G401 (cell line): ENCODE data around the gene NAPSA. TPM values are rescaled to one million over a fixed set of nuclear protein-coding genes. Genes with fewer than 3 reads are reported as not detected.
"Not testable (repeated sequence)": the region's sequence is repeated elsewhere in the genome, so short reads cannot be mapped to it uniquely, and the experiment has no call there.

Experiments used
- DNase-seq: peaks from one replicate; pipeline ENCODE4 v3.0.0-alpha.2; 2015; ENCODE audit warnings: low spot score
- in situ Hi-C: cut with HindIII; loops from 2 replicates; pipeline ENCODE4 v1.10.0; 2016; ENCODE audit warnings: low sequenced_read_pairs, mixed read lengths
- total RNA-seq: library from RNA; depleted of rRNA; stranded (reverse); fragments of >200 nt; shearing (Covaris generic); gene quantifications from 2 replicates; pipeline ENCODE4 v1.2.3, GENCODE V29; 2014

NAPSA gene
- total RNA-seq, 1 experiment from 2014 or later = 0.24 TPM

DNA sequence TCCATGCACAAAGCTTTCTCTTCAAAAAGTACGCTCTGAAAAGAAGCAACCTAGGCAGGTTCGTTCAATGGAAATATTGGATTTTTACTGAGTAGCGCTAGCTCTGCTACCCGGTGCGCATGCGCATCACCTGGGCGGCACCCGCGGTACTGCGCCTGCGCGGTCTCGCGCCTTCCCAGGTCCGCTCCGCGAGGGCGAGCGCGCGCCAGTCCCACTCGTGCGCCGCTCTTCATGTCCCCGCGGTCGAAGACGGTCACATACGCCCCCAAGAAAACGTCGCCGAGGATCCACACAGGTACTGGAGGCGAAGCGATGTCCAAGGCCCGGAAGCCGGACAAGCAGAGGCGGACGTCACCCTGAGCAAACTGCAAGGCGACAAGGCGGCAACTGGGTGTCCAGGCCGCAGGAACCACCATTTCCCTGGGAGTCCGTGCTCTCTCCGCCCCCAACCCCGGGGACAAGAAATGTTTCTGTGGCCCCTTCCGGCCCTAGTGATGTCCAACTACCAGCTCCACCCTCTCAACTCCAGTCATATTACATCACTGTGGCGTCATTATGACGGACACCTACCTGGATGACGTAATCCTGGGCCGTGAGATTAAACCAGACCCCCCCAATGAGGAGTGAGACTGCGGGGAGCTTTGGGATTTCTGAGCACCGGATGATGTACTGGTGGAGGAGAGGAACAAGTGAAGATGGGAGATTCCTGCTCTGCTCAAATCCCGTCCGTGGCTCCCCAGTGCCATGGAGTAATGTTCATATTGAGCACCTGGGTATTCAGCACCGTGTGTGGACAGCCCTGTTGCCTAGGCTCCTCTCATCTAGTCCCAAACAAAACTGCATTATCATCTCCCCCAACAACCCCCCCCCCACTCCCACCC is 31.5 kb downstream of the NAPSA start:
- DNase-seq = no peak
- in situ Hi-C loops = no loop called here

DNA sequence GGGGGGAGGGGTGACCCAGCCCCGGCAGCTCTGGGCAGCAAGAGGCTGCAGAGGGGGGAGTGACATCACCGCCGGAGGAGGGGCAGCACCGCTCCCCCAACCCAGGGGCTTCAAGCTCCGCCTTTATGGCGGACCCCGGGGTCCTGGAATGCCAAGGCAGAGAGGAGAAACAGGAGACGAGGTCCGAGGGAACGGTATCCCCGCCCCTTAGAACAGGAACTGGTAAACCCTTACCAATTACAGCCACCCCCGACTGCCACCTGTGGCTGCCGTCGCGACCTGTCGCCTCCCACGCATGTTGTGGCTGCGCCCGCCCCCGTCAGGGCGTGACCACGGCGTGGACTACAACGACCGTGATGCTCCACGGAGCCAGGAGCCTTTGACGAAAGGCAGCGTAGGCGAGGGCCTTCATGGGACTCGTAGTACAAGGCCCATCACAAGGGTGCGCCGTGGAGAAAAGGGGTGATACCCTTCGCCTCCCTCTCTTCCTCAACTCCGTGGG is 32.2 kb downstream of the NAPSA start:
- peak; percentile 96 for DNase-seq
- in situ Hi-C loops = no loop called here

DNA sequence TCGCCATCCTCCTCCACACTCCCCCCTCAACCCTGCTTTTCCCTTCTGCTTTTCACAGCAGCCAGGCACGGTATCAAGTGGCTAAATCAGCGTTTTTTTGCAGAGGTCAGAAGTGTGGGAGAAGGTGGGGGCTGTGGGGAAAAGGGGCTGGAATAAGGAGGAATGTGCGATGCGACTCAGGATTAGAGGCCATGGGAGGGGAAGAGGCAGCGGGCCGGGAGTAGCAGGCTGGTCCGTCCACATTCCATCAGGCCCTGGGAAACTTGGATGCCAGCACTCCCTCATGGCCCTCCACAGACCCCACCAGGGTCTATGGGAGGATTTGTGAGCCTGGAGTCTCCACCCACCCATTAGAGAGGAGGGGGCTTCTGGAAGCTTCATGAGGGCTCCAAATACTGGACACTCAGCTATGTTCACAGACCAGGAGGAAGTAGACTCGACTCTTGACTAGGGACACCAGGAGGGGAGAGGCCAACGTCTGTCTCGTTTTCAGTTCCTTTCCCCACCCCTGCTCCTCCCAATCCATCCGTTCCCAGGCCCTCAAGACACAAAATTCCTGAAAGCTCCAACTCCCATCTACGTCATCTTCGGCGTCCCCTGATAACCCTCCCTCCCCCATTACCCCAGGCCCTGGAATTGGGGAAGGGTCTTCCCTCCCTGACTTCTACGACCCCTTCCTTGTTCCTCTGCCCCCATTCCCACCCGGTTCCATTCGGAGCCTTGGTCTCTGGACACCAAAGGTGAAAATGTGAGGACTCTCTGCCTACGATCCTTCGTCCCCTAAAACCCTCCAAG is 33.0 kb downstream of the NAPSA start:
- in situ Hi-C loops = no loop called here

DNA sequence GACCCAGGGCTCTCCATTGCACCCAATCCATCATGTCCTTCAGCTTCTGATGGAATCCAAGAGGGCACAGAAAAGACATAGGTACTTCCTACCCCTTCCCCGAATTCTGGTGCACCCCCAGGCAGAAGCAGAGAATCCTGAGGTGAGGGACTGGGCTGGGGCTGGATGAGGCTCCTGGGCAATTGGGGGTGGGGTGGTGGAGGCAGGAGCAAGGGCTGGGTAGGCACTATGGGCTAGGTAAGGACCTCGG is 33.5 kb downstream of the NAPSA start:
- in situ Hi-C loops = no loop called here
- no peak for DNase-seq

More for the DNA sequence above, 33.0 kb downstream of the NAPSA start:
- peak; percentile 59 for DNase-seq

DNA sequence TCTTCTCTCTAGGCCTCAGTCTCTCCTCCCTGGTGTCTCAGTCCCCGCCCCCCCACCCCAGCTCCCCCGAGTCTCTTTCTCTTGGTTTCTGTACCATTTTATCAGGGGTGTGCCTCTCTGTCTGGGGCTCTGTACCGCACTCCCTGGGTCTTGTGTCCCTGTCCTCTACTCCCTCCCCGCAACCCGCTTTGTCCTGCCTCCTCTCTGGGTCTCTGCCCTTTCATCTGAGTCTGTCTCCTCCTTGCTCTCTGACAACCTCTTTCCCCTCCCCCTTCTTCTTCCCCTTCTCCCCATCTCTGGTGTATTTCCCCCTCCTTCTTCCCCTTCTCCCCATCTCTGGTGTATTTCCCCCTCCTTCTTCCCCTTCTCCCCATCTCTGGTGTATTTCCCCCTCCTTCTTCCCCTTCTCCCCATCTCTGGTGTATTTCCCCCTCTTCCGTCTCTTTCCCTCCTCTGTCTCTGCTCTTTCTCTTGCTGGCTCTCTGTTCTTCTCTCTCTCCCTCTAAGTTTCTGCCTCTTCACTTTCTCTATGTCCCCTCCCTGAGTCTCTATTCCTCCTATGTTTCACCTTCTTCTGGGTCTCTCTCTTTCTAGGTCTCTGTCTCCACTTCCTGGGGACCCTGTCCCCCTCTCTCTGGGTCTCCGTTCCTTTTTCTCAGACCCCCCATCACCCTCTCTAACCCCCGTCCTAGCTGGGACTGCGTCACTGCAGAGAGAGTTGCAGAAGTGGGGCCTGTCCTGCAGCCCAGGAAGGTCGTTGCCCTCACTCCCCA is 34.0 kb downstream of the NAPSA start:
- DNase-seq = peak; percentile 39
- in situ Hi-C loops = no loop called here

DNA sequence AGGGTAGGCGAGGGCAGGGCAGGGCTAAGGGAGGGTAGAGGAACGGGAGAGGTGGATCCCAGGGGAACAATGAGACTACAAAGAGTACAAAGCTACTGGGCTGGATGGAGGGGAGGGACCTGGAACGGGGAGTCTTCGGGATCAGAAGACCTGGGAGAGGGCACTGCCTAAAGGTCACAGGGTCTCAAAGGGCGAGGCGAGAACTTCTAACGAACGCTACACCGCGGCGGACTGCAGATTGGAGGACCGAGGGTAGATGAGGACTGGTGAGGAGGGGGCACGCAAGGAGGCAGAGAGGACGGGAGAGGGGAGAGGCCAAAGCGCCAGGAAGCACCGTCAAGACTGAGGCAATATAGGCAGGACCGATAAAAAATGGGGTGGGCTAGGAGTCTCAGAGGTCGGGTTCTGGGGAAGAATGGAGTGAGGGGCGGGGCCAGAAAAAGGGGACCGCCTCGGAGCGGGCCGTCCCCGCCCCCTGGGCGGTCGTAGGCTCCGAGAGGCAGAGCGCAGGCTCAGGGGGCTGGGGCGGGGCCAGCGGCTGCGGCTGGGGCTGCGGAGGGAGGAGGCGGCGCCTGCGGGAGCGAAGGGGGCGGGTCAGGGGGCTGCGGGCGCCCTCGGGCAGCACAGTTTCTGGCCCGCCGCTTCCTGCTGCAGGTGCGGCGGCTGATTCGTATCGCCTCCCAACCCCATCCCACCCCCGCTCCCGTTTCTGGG is 34.9 kb downstream of the NAPSA start:
- peak; percentile 93 for DNase-seq
- in situ Hi-C loops = no loop called here

DNA sequence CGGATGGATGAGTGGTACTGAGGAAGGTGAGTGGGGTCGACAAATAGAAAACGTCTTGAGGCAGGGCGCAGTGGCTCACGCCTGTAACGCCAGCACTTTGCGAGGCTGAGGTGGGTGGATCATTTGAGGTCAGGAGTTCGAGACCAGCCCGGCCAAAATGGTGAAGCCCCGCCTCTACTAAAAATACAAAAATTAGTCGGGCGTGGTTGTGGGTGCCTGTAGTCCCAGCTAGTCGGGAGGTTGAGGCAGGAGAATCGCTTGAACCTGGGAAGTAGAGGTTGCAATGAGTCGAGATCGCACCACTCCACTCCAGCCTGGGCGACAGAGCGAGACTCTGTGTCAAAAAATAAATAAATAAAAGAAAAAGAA is 35.5 kb downstream of the NAPSA start:
- in situ Hi-C loops, DNase-seq: not testable (repeated sequence)

DNA sequence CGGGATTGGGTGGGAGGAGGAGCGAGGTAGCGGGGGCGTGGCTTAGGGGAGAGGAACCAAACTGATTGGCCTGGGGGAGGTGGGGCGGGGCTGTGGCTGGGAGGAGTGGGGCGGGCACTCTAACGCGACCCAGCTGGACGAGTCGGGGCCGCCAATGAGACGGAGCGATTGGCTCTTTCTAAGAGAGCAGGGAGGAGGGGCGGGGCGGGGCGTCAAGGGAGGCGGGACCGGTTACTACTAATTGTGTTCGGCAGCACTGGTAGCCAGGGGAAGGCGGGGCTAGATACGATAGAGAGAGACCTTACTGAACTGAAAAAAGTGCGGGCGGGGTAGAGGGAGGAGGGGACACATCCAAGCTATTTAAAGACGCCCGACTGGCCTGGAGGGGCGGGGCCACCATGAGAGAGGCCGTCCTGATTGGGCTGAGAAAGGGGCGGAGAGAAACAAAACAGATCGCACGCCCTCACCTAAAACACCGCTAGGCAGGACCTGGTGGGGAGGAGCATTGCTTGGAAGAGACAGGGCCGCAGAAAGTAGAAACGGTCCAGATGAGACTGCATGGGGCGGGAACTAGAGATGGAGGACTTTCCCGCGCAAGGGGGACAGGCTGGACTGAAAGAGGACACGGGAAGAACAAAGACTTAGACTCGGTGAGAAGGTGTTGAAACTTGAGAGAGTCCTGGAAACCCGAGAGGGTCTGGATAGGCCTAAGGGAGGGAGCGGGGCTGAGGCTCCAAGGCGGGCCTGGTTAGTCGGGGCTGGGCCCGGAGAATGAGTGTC is 36.1 kb downstream of the NAPSA start, which contains the start of gene KCNC3:
Gene KCNC3, minus strand, starts transcription at position 232 of the 780 bp plus-strand sequence. CDS start 295 bp downstream, outside the sequence.
- peak; percentile 100 for DNase-seq
- in situ Hi-C loops = no loop called here

DNA sequence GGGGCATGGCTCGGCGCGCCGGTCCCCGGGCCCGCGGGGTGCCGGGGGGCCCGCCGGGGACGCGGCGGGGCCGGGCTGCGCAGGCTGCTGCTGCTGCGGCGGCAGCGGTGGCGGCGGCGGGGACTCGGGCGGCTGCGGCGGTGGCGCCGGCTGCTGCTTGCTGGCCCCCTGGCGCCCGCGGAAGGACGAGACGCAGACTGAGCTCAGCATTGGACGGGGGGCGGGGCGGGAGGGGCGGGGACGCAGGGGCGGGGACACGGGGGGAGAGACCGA is 36.6 kb downstream of the NAPSA start:
- no peak for DNase-seq
- in situ Hi-C loops = no loop called here

DNA sequence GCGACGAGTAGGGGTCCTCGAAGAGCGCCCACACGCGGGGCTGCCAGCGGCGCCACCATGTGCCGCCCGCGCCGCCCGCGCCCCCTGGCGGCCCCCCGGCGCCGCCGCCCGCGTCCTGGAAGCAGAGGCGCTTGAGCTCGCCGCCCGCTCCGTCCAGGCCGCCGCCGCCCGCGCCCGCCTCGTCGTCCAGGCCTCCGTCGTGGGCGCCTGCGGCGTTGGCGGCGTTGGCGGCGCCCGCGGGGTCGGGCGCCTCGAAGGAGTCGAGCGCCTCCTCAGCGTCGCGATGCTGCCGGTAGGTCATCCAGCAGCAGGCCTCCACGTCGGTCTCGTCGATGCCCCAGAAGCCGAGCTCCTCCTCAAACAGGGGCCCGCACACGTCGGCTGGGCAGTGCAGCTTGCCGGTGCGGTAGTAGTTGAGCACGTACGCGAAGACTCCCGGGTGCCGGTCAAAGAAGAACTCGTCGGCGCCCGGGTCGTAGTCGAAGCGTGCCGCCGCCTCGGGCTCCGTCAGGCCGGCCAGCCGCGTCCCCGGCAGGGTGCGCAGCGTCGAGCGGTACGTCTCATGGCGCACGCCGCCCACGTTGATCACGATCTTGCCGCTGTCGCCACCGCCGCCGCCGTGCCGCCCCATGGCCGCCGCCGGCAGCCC is 37.1 kb downstream of the NAPSA start:
- in situ Hi-C loops = no loop called here
- DNase-seq = no peak

DNA sequence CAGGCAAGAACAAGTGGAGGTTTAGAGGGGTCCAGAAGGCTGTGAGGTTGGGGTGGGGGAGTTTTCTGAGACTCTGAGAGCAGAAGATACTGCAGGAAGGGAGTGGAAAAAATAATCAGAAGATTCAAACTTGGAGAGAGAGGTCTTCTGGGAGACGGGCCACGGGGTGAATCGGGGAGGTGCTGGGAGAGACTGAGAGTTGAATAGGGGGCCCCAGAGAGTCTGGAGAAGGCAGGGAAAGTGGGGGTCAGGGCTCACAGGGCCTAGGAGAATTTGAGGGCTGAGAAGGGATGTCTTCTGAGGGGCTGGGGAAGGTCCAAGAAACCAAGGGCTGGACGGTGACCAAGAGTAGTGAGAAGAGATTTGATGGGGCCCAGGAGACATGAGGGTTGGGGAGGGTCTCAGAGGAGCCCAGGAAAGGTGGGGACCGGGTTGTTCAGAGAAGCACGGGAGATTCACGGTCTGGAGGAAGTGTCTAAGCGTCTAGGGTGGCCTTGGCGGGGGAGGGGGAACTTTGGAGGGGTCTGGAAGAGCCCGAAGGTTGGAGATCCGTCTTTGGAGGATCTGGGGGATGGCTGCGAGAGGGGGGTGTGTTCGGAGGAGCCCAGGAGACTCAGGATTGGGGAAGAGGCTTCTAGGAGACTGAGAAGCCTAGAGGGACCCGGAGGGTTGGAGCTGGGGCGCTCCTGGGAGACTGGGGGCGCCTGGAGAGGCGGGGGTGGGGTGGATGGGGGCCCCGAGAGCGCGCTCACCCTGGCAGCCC is 37.8 kb downstream of the NAPSA start:
- in situ Hi-C loops = no loop called here
- DNase-seq = no peak

DNA sequence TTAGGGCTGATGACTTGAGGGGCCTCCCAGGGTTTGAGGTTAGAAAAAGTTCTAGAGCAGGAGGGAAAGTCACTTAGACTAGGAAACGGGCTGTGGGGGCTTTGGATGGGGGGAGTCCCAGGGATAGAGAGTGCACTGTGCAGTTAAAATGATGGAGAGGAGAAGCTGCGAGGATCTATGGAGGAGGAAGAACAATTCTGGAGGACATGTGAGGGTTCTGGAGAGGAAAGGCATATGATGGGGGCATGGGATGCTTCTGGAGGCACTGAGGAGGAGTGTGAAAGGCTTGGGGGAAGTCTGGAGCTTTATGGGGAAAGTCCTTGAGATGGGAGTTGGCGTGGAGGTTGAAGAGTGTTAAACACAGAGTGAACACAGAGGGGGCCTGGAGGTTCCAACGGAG is 38.4 kb downstream of the NAPSA start:
- DNase-seq = no peak
- in situ Hi-C loops = no loop called here

DNA sequence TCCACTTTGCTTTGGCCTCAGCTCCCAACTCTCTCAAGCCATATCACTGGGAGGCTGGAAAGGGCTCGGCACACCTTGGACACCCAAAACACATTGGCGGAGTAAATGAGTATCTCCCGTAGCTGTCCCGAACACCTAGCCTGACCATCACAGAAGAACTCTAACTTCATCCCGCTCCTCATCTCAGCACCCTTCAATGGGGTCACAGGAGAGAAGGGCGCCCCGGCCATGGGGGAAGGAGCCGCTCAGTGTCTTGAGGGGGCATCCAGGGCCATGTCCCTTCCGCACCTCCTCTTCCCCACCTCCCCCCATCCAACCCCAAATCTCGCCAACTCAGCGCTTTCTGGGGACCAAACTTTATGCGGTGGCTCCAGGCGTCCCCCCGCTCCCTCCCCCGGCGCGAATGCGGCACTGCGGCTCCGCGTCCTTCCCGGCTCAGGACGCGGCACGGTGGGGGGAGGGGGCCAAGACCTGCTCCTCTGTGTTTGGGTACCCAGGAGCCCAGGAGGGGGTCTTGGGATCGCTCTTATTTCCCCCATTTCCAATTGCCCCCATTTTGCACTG is 39.3 kb downstream of the NAPSA start:
- no peak for DNase-seq
- in situ Hi-C loops = no loop called here

DNA sequence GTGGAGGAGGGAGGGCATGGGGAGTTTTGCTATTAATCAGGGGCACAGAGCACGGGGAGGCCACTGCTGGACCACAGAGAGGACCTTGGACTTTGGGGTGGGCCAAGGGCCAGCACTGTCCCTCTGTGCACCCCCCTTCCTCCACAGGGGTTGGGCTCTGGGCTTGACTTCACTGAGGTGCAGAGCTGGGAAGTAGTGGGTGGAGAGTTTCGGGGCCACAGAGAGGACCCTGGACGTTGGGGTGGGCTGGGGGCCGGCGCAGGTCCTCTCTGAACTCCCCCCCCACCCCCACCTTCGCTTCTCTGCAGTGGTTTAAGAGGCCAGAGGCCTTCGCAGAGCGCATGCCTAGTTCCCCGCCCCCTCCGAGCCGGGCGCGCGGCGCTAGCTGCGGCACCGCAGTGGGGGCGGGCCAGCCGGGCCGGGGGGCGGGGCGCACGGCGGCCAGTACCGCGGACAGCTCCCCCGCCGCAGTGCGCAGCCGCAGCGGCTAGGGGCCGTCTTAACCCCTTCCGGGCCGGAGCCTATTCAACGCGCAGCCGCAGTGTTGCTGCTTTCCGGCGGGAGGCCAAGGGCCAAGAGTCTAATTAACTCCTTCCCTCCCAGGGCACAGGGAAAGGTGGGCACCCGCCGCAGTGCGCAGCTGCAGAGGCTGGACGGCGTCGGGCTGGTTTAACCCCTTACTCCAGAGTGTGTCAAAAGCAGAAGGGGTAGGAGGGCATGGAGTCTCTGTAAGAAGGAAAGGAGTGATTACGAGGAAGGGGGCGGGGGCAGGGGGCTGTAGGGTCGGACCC is 39.9 kb downstream of the NAPSA start:
- DNase-seq = peak; percentile 86
- in situ Hi-C loops = no loop called here

DNA sequence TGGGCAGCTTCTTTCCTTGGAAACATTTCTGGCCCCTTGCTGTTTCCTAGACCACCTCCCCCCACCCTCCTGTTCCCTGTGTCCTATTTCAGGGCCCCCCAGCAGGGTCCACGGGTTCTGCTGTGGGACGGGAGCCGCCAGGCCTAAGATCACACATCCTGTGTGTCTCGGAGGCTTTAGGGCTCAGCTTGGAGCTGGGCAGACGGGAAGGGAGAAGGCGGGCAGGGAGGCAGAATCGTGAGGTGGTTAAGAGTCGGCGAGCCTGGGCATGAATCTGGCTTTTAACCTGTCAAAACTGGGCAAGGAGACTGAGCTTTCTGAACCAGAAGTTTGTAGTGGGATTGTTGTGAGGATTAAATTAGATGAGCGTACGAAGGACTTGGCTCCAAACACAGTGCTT is 41.1 kb downstream of the NAPSA start:
- in situ Hi-C loops = no loop called here
- DNase-seq = peak; percentile 70

DNA sequence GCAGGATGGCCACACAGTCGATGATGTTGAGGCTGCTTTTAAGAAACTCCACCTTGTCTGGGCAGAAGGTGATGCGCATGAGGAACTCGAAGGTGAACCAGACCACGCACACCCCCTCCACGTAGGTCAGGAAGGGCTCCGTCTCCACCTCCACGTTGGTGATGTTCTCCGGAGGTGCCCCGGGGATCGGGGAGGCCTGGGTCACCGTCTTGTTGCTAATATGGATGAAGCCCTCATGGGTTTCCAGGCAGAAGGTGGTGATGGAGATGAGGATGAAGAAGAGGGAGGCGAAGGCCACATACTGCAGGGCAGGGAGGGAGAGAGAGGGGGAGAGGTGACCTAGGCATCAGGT is 41.7 kb downstream of the NAPSA start:
- in situ Hi-C loops = no loop called here
- DNase-seq = no peak
